Thymus (tissue), 11 donors: Measurements from ENCODE around the gene DTYMK. TPM values are rescaled to one million over a fixed set of nuclear protein-coding genes. Genes with fewer than 3 reads are reported as not detected.

Experiments used
- DNase-seq, 9 donors: peaks; one replicate each; pipeline ENCODE4 v3.0.0-alpha.2; 2013; ENCODE audit warnings: low spot score in 9 of 9, low read depth in 6 of 9, missing footprints in 1 of 9
- H3K27ac ChIP-seq, 2 donors: one replicate each; pipeline ENCODE4 v1.5.1; 2013; ENCODE audit warnings: control low read depth in 1 of 2, low read depth in 1 of 2, low read length in 1 of 2, mild to moderate bottlenecking in 1 of 2, moderate library complexity in 1 of 2
- H3K27me3 ChIP-seq, 2 donors: one replicate each; pipeline ENCODE4 v1.5.1; 2013; ENCODE audit warnings: low read length in 1 of 2; ENCODE audit not compliant: control insufficient read depth in 2 of 2, insufficient read depth in 1 of 2
- H3K36me3 ChIP-seq, 2 donors: one replicate each; pipeline ENCODE4 v1.5.1; 2013; ENCODE audit warnings: low read length in 1 of 2, mild to moderate bottlenecking in 1 of 2, moderate library complexity in 1 of 2; ENCODE audit not compliant: control insufficient read depth in 2 of 2, insufficient read depth in 2 of 2
- H3K4me1 ChIP-seq, 2 donors: one replicate each; pipeline ENCODE4 v1.5.1; 2013; ENCODE audit warnings: low read length in 2 of 2; ENCODE audit not compliant: control insufficient read depth in 2 of 2, insufficient read depth in 2 of 2
- H3K4me3 ChIP-seq, 2 donors: one replicate each; pipeline ENCODE4 v1.5.1; 2013; ENCODE audit warnings: low read length in 2 of 2, control low read depth in 1 of 2, mild to moderate bottlenecking in 1 of 2
- H3K9me3 ChIP-seq, 2 donors: one replicate each; pipeline ENCODE4 v1.5.1; 2013; ENCODE audit warnings: low read length in 1 of 2, mild to moderate bottlenecking in 1 of 2; ENCODE audit not compliant: control insufficient read depth in 2 of 2, insufficient read depth in 1 of 2
- WGBS: extraction: QIAGEN DNeasy Blood & Tissue Kit; methylation state at CpG from one replicate; pipeline ENCODE4 v1.1.7; 2013; 5-methylcytosine and 5-hydroxymethylcytosine counted together
- polyA plus RNA-seq: library from polyadenylated mRNA; stranded (reverse); fragments of 200-250 nt; gene quantifications from one replicate; pipeline ENCODE4 v1.2.3, GENCODE V29; 2013
- total RNA-seq: library from RNA; stranded (reverse); fragments of 120-200 nt; gene quantifications from one replicate; pipeline ENCODE4 v1.2.4, GENCODE V29; 2013
- donor health status: healthy.

The DTYMK gene
- total and polyA plus RNA-seq, 2 donors = 20.3 to 44.4 TPM

DNA sequence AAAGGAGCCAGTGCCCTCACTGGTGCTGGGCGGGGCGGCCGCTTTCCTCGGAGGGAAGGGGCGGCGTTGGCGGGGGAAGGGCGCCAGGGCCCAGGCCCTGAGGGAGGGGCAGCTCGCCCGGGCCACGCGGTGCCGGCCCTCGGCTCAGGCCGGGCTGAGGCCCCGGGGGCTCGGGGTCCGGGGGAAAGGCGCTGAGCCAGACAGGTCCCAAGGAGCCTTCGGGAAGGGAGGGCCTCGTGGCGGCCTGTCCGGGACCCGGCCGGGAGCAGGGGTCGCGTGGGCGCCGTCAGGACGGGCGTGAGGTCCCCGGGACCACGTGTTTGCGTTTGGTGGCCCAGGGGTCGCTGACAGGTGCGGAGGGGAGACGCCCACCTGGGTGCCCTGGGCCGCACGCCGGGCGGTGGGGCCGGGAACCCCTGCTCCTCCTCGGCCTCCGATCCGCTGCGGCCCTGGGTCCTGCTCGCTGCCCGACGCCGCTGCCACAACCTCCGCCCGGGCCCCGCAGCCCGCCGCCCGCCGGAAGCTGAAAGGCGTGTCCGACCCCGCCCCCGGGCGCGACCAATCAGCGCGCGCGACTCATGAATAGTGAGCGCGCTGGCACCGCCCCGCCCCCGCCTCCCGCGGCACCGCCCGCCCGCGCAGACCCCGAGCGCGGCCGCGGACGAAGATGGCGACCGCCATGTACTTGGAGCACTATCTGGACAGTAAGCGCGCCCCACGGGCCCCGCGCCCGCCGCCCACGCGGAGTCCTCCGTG is 15.0 kb upstream of the DTYMK start, which contains the start of gene ING5:
ING5 (plus strand) TSS at position 641 of the 756 bp plus-strand sequence; CDS start at position 668, 27 bp downstream.
- Histone ChIP-seq H3K4me1 (peaks cover 8 to 20% of the 10 kb centered on the region in 2 donors), H3K4me3 (peak within 1 kb of the TSS; percentile 67 to 98), H3K27me3 (no peaks in the 10 kb centered on the region), H3K9me3 (peaks cover 6 to 11% of the 10 kb centered on the region in 2 donors), H3K36me3 (peaks cover 17 to 19% of the 10 kb centered on the region in 2 donors), H3K27ac (peak within 1 kb of the TSS; percentile 78 to 93)
- under 1% methylated on average over 96 of the region's 96 CpGs for WGBS
- peak; percentile 47 to 97 (median 91) for DNase-seq

GRCh38 chr2:241701149-241701398 is 14.5 kb upstream of the DTYMK start:
- peaks cover 12 to 15% of the 10 kb centered on the region in 2 donors for H3K36me3 ChIP-seq
- no peaks in the 10 kb centered on the region for H3K27me3 ChIP-seq
- peaks cover 8 to 20% of the 10 kb centered on the region in 2 donors for H3K4me1 ChIP-seq
- peak overlapping the region; percentile 19 to 93 for H3K27ac ChIP-seq
- peaks cover 3 to 6% of the 10 kb centered on the region in 2 donors for H3K9me3 ChIP-seq
- peak overlapping the region; percentile 57 to 98 for H3K4me3 ChIP-seq
- 2% methylated on average over 17 of the region's 17 CpGs for WGBS
- peak in 1 of 9 donors; percentile 37 for DNase-seq

- H3K36me3 ChIP-seq = peaks cover 28 to 30% of the 10 kb centered on the region in 2 donors
- no peak overlapping the region for H3K4me3 ChIP-seq
- WGBS = 99% methylated on average over 4 of the region's 4 CpGs
- peaks cover 0 to 2% of the 10 kb centered on the region in 2 donors for H3K4me1 ChIP-seq
- H3K9me3 ChIP-seq = no peaks in the 10 kb centered on the region
- DNase-seq = no peak
- no peaks in the 10 kb centered on the region for H3K27me3 ChIP-seq
- H3K27ac ChIP-seq = no peak overlapping the region
These were observed 9.0 kb upstream of the DTYMK start for GRCh38 chr2:241695651-241696050.

DNA sequence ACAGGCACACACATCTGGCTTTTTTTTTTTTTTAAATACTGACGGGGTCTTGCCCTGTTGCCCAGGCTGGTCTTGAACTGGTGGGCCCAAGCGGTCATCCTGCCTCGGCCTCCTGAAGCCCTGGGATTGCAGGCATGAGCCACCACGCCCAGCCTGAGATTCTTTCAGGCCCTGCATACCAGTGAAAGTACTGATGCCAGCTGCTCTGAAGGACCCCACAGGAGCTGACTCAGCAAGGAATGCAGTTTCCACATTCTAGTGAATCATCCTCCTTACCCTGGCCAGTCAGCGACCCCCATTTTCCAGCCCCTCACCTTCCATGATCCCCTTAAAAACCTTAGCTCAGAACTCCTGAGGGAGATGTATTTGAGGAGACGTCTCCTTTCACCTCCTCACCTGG is 5.8 kb upstream of the DTYMK start:
- Histone ChIP-seq H3K9me3 (no peaks in the 10 kb centered on the region), H3K36me3 (peaks cover 37% of the 10 kb centered on the region in 2 donors)

DNA sequence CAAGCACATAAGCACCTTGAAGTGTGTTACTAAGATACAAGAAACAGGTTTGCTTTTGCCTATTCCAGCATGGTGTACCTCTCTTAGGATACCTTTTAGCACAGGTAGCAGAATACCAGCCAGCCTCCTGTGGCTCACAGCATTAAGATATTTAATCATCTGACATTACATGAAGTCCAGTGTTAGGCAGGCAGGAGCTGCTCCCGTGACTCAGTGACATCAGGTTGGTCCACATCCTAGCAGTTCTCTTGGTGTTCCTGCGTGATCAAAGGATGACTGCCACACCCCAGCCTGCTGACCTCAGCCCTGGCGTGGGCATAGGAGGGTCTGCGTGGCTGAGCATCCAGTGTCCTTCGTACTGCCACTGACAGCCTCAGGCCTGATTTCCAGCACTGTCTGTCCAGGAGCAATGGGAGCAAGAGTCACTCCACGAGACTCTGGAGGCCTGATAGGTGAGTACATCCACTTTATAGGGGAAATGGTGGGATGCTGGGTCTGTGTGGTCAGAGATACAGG is 3.6 kb upstream of the DTYMK start:
- H3K27me3 ChIP-seq = no peaks in the 10 kb centered on the region
- peaks cover 32 to 40% of the 10 kb centered on the region in 2 donors for H3K36me3 ChIP-seq
- H3K4me3 ChIP-seq = no peak overlapping the region
- H3K4me1 ChIP-seq = peaks cover 9 to 32% of the 10 kb centered on the region in 2 donors
- peak overlapping the region; percentile 25 to 83 for H3K27ac ChIP-seq
- no peak for DNase-seq
- H3K9me3 ChIP-seq = no peaks in the 10 kb centered on the region
- whole genome bisulfite sequencing = 81% methylated on average over 6 of the region's 6 CpGs

More for the DNA sequence above, 5.8 kb upstream of the DTYMK start:
- H3K4me3 ChIP-seq = no peak overlapping the region
- no peaks in the 10 kb centered on the region for H3K27me3 ChIP-seq
- no peak overlapping the region for H3K27ac ChIP-seq
- H3K4me1 ChIP-seq = peaks cover 9 to 29% of the 10 kb centered on the region in 2 donors
- WGBS = over 99% methylated on average over 6 of the region's 6 CpGs
- no peak for DNase-seq

DNA sequence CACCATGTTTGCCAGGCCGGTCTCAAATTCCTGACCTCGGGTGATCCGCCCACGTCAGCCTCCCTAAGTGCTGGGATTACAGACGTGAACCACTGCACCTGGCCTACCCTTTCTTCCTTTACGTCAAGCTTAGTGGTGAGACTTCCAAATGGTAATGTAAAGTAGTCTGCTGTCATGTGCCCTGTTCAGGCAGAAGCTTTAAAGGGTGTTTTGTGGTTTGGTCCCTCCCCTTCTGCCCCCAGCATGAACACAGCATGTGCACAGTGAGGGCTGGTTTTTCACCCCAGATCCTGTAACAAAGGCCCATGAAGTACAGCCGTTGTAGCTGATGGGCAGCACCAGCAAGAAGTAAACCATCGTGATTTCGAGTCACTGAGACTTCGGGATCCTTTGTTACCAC is 2.7 kb upstream of the DTYMK start:
- peak overlapping the region; percentile 43 to 83 for H3K27ac ChIP-seq
- peaks cover 27 to 38% of the 10 kb centered on the region in 2 donors for H3K36me3 ChIP-seq
- no peak overlapping the region for H3K4me3 ChIP-seq
- H3K4me1 ChIP-seq = peaks cover 9 to 32% of the 10 kb centered on the region in 2 donors
- H3K27me3 ChIP-seq = no peaks in the 10 kb centered on the region
- peak in 2 of 9 donors; percentile 54 to 62 for DNase-seq
- WGBS = 55% methylated on average over 10 of the region's 10 CpGs
- no peaks in the 10 kb centered on the region for H3K9me3 ChIP-seq

- WGBS = under 1% methylated on average over 37 of the region's 37 CpGs
- Histone ChIP-seq H3K36me3 (peaks cover 20 to 44% of the 10 kb centered on the region in 2 donors), H3K9me3 (no peaks in the 10 kb centered on the region), H3K27ac (peak overlapping the region; percentile 68 to 77), H3K4me1 (peaks cover 9 to 32% of the 10 kb centered on the region in 2 donors), H3K4me3 (peak overlapping the region; percentile 91 to 93), H3K27me3 (no peaks in the 10 kb centered on the region)
- no peak for DNase-seq
These were observed 328 bp downstream of the DTYMK start for GRCh38 chr2:241686324-241686649.

DNA sequence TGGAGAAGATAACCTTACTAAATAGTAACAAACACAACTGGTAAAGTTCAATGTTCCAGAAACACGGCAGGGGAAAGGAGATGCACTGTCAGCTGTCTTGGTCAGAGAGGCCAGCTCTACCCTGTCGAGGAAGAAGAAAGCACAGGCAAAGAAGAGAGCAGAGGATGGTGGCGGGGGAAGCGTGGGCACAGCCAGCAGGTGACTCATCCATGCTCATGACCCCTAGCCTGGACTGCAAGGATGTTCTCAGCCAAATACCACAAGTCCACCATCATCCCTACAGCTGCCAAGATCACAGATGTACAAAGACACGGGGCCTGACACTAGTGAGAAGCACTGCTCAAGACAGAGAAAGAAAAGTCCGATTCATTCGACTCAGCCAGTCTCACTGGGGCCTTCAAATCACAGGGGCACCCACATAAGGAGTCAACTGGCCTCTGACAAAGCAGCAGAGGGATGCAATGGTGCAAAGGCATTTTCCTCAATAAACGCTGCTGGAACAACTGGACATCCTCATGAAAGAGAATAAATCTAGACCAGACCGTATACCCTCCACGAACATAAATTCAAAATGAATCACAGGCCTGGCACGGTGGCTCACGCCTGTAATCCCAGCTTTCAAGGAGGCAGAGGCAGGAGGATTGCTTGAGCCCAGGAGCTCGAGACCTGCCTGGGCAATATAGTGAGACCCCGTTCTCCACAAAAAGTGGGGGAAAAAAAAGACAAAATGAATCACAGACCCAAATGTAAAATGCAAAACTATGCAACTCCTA is 5.6 kb downstream of the DTYMK start:
- Histone ChIP-seq H3K9me3 (no peaks in the 10 kb centered on the region), H3K27me3 (no peaks in the 10 kb centered on the region), H3K36me3 (peaks cover 56 to 77% of the 10 kb centered on the region in 2 donors), H3K27ac (no peak overlapping the region), H3K4me1 (peaks cover 0 to 3% of the 10 kb centered on the region in 2 donors), H3K4me3 (no peak overlapping the region)
- 97% methylated on average over 14 of the region's 14 CpGs for WGBS
- no peak for DNase-seq

GRCh38 chr2:241680044-241680443 is 6.6 kb downstream of the DTYMK start:
- peaks cover 65 to 81% of the 10 kb centered on the region in 2 donors for H3K36me3 ChIP-seq
- WGBS = 97% methylated on average over 12 of the region's 12 CpGs

More at GRCh38 chr2:241680044-241680443, 6.6 kb downstream of the DTYMK start:
- Histone ChIP-seq H3K9me3 (no peaks in the 10 kb centered on the region), H3K4me3 (no peak overlapping the region), H3K27ac (no peak overlapping the region), H3K27me3 (no peaks in the 10 kb centered on the region), H3K4me1 (no peaks in the 10 kb centered on the region)
- DNase-seq = no peak
